ENCODE measurements around the gene CACNG8.
"Not testable (repeated sequence)": the region's sequence is repeated elsewhere in the genome, so short reads cannot be mapped to it uniquely, and the experiment has no call there.

CACNG8 gene

GRCh38 chr19:53962887-53963431, at the start of gene CACNG8:
TSS of gene CACNG8 (plus strand) at chr19:53962937.
- no peak for DNase-seq

GRCh38 chr19:53915000-53915399, 47.7 kb upstream of the CACNG8 start:
- no peak for DNase-seq

DNA sequence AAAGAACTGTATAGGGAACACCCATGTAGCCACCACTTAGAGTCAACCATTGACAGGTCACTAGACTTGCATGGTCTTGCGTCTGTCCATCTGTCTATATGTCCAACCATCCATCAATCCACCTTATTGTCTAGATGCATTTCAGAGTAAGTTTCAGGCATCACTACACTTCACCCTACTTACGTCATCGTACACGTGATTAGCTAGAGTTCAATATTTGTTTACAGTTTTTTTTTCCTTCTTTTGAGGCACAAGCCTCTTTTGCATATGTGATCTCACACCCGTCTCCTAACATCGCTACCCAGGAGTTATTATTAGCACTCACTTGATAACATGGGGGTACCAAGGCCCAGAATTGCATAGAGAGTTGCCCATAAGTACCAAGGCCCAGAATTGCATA, 46.7 kb upstream of the CACNG8 start:
- DNase-seq = no peak

- DNase-seq = no peak
These were observed 45.4 kb upstream of the CACNG8 start for GRCh38 chr19:53917356-53917755.

- no peak for DNase-seq
These were observed 35.0 kb upstream of the CACNG8 start for GRCh38 chr19:53927739-53928138.

DNA sequence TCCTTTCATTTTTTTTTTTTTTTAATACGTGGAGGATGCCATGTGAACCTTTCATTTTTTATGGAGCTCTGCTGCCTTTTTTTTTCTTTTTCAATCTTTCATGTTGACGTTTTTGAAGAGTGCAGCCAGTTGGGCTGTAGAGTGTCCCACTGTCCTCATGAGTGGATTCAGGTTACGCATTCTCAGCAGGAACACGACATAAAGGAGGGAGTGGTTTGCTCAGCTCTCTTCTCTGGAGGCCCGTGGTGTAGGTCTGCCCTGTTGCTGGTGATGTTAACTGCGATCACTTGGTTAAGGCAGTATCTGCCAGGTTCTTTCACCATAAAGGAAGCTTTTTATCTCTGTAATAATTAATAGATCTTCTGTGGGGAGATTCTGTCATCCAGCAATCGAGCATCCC, 26.7 kb upstream of the CACNG8 start:
- no peak for DNase-seq

DNA sequence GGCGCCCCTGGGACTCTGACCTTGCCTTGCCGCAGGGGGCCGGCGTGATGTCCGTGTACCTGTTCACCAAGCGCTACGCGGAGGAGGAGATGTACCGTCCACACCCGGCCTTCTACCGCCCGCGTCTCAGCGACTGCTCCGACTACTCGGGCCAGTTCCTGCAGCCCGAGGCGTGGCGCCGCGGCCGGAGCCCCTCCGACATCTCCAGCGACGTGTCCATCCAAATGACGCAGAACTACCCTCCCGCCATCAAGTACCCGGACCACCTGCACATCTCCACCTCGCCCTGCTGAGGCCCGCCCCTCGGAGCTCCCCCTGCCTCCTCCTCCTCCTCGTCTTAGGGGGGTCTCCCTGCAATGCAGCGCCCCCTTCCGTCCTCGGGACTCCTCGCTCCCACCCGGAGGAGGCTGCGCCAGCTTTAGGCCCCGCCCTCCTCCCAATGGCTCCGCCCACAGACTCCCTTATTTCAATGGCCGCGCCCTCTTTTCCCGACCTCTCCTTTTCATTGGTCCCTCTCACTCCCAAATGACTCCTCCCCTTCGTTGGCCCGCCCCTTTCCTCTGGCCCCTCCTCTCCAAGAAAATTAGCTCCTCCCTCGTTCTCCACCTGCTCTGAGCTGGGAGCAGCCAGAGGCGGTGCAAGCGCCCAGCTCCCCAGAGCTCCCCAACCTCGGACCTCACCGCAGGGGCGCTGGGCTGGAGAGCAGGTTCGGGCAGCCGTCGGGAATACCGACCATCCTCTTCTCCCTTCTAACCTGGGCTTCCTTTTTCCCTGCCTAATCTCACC, 20.5 kb upstream of the CACNG8 start:
- no peak for DNase-seq

- DNase-seq = no peak
These were observed 18.3 kb upstream of the CACNG8 start for GRCh38 chr19:53944416-53944815.

DNA sequence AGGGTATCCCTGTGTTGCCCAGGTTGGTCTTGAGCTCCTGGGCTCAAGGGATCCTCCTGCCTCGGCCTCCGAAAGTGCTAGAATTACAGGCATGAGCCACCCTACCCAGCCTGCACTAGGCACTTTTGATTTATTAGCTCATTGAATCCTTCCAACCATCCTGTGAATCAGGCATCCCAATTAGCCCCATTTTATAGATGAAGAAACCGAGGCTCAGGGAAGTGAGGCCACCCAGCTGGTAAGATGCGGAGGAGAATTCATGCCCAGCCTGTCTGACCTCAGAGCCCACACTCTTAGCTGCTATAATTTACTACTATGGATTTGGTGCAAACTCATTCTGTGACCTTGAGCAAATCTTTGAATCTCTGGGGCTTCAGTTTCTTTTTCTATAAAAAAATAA, 17.8 kb upstream of the CACNG8 start:
- no peak for DNase-seq

DNA sequence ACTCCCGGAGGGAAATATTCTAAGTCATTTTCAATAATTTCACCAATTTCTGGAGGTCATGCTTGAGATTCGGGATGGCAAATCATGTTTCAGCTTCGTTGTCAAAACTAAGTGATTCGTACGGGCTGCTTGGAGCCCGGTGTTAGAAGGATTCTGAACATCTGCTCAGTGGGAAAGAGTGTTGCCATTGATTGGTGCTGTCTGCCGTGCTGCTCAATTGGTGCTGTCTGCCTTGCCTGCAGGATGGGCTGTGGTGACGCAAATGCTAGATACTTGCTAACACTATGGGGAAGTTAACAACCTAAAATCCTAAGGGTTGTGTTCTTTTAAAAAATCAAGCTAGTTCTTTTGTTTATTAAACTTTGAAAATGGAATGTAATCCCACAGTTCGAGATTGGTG, 17.3 kb upstream of the CACNG8 start:
- no peak for DNase-seq

DNA sequence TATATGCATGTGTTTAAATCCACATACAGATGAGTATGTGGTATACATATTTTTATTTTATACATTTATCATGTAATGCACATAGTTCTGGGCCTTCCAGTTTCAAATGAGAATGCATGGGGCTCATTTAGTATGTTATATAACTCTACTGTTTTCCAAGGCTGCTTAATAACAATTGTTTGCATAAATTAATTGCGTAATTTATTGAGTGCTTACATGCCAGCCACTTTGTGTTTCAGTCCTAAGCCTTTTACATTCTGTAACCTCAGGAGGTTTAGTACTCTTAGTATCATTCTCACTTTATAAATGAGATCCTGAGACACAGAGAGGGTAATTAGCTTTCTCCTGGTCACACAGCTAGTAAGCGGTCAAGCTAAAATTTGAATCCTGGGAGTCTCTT, 16.7 kb upstream of the CACNG8 start:
- DNase-seq = no peak

GRCh38 chr19:53947624-53948023, 15.1 kb upstream of the CACNG8 start:
- DNase-seq = no peak

- DNase-seq = not testable (repeated sequence)
These were observed 14.1 kb upstream of the CACNG8 start for GRCh38 chr19:53948611-53949010.

DNA sequence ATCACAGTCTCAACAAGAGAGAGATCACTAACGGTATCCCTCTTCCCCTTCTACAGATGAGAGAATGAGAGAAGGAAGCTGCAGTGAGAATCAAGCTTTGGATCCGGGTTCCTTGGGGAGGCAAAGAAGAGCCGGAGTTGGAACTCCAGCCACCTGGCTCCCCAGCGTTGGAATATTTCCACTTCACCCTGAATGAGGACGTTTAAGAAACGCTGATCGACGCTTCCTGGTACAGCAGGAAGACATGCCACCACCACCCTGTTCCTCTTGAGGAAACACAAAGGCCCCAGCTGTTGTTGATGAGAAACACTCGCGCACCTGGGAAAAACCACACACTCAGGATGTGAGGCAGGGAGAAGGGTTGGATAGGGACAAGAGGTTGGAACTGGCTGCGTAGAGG, 11.3 kb upstream of the CACNG8 start:
- no peak for DNase-seq

- no peak for DNase-seq
These were observed 10.8 kb upstream of the CACNG8 start for GRCh38 chr19:53951947-53952346.

GRCh38 chr19:53953383-53953782, 9.4 kb upstream of the CACNG8 start:
- DNase-seq = no peak

DNA sequence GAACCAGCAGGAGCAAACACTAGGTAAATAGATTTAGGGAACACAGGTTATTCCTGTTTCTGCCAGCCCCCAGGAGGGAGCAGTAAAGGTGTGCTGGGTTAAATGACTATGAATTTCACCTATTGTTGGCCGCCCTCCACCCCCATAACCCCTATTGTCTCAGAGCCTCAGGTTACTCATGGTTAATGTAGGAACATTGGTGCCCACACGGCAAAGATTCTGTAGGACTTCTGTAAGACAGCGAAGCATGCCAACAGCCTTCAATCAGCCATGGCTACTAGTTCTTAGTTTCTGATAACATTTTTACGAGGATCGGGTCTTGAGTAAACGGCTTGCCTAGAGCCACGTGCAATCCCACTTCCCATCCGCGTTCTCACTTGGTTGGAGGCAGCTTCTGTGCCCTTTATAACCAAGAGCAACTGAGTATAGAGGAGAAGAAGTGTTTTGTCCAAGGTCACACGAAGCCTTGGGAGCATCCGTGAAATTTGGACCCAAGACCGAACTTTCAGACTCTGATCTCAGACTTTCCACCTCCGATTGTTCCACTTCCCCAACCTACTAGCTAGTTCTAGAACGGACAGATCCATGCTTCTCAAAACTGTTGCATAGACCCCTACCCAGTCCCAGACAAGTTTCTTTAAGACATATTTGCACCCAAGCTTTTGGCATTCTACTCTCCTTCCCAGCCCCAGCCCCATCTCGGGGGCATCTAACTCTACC, 5.1 kb upstream of the CACNG8 start:
- DNase-seq = no peak

DNA sequence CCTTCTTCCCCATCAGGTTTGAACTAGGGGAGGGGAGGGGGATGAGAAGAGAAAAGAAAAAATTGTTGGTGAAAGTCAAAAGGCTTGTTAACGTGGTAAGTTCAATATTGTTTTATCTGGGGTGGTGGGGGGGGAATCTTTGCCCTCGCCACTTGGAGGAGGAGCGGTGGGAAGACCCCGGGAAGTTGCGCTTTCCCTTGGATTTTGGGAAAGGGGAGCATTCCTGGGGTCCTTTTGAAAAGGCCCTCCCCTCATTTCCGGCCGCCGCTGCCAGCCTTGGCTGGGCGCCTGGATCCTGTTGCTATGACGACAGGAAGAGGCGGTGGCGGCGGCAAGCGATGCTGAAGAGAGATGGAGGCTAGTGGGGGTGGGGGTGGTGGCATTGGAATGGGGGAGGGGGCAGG, 4.6 kb upstream of the CACNG8 start:
- no peak for DNase-seq

DNA sequence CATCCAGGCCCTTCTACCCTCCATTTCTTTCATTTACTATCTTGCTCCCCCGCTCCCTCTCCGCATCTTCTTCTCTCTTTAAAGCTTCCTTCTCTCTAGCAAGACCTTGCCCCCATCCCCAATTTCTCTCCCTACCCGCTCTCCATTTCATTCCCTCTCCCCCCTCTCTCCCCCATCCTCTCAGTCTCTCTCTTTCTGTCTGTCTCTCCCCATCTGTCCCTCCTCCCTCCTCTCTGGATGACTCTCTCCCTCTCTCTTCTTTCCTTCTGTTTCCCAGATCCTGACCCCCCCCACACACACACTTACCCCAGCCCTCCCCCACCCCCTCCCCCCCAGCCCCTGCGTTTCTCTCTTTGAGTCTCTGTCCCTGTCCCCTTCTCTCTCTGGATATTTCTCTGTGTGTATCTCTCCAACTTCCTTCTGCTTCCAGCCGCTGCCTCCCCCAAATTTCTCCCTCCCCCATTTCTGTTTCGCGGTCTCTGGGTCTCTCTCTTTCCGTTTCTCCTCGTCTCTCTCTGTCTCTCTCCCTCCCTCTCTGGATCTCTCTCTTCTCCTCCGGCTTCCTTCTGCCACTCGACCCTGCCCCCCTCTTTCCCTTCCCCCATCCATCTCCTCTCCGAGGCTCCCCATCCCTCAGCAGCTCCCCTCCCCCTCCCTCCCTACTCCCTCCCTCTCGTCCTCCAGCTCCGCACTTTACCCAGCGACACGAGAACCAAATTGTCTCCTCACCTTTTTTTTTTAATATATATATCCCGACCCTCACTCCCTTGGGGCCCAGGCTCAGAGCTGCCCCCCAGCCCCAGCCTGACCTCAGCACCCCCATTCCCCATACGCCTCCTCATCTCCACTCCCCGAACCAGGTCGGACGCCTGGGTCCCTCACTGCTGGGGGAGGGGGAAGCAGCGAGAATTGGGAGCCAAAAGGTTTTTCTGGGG, 3.6 kb upstream of the CACNG8 start:
- DNase-seq = no peak

DNA sequence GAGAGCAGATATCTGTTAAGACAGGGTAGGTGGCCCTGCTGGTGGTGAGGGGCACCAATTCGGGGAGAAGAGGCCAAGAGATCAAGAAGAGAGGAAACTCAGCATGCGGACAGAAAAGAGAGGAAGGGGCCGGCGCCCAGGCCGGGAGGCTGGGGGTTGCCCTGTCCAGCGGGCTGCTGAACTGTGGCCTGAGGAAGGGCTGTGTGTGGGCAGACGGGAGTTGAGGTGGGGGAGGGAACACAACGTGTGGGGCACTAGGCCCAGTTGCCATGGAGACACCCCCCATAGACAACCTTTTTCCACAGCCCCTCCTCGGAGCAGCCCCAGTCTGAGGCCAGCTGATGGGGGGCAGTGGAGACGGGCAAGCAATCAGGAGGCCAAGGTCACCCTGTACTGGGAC, 2.5 kb upstream of the CACNG8 start:
- no peak for DNase-seq

- no peak for DNase-seq
These were observed 1.9 kb upstream of the CACNG8 start for GRCh38 chr19:53960886-53961285.

DNA sequence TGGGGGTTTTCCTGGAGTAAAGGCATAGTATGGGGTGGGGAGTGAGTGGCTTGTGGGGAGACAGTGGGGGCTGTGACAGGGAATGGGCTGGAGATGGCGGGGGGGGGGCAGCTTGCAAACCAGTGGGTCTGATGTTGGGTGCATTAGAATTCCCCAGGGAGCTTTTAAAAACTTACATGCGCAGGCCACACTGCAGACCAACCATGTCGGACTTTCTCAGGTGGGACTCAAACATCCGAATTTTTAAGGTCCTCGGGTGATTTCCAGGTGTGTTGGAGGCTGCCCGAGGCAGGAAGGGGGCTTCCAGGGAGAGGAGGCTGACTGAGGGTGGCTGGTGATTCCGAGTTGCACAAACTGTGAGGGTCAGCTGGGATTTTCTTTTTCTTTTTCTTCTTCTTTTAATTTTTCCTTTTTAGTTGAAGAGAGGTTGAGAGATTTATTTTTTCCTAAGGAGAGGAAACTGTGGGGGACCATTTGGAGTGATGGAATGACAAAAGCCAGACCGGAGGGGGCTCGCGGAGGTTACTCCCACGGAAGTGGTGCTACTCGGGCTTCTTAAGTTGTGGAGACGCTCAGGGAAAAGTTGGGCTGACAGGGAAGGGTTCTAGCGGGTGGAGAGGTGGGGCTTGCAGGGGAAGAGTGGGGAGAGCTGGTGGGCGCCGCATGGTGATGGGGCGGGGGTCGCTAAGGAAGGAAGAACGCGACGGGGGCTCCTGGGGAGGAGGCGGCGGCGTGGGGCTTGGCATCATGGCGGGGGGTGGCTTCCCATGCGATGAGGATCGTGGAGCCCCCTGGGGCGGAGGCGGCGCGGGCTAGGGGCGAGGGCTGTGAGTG, 997 bp upstream of the CACNG8 start:
- DNase-seq = no peak

Data from NCI-H2081 treated with DMSO at 0.1 percent for 48 hours (cell line).